ENCODE data around the gene BABAM2. TPM values are rescaled to one million over a fixed set of nuclear protein-coding genes. Genes with fewer than 3 reads are reported as not detected.
A peak's percentile ranks its signal among the peaks of the same experiment; 100 is the strongest.

BABAM2 gene
- total RNA-seq, 1 experiment from 2014 or later = 46.1 TPM

- no peak overlapping the region for H3K4me3 ChIP-seq
- H3K79me2 ChIP-seq (ENCODE audit: low read depth) = no peaks in the 10 kb centered on the region
- BruUV-seq (replicated peaks) = no TSS peak
- CTCF ChIA-PET = no interaction called here
- TF ChIP-seq EZH2 (IDR thresholded peaks at IDR 0.05; ENCODE audit: low read depth) = no peak
- TF ChIP-seq CTCF (conservative IDR thresholded peaks at IDR 0.05) = no peak
- H3F3A ChIP-seq (ENCODE audit: insufficient read depth, low read depth) = peaks cover 32% of the 10 kb centered on the region
- intact Hi-C loops (cut with micrococcal nuclease; ENCODE audit: unreplicated experiment) = no loop called here
- H3K36me3 ChIP-seq (ENCODE audit: low read depth) = no peaks in the 10 kb centered on the region
- H2AFZ ChIP-seq = no peak overlapping the region
- no peaks in the 10 kb centered on the region for H3K9me2 ChIP-seq (ENCODE audit: insufficient read depth)
- no peak for DNase-seq
- no peak overlapping the region; the same call in 1 of the 2 replicates for H3K4me2 ChIP-seq
- peaks cover 42% of the 10 kb centered on the region for H3K4me1 ChIP-seq (replicated peaks; ENCODE audit: insufficient read depth)
- no peaks in the 10 kb centered on the region for H3K27me3 ChIP-seq (ENCODE audit: insufficient read depth, low read depth)
- peaks cover 3% of the 10 kb centered on the region; the same call in 1 of the 2 replicates for H3K9me3 ChIP-seq (ENCODE audit: insufficient read depth, low read depth)
- no peaks in the 10 kb centered on the region for H4K20me1 ChIP-seq (ENCODE audit: insufficient read depth)
- peak overlapping the region; percentile 72; the same call in 1 of the 2 replicates for H3K27ac ChIP-seq
- POLR2A ChIA-PET (ENCODE audit: unreplicated experiment) = interaction anchor here (0.7 kb wide), 1 partner anchor 12 kb away, joined by 3 read pairs; no protein-coding TSS in a partner anchor
These were observed 34.1 kb upstream of the BABAM2 start for GRCh38 chr2:27856386-27856785.

- TF ChIP-seq EZH2 (IDR thresholded peaks at IDR 0.05; ENCODE audit: low read depth) (no peak), CTCF (conservative IDR thresholded peaks at IDR 0.05) (no peak)
- H3K36me3 ChIP-seq (ENCODE audit: low read depth) = no peaks in the 10 kb centered on the region
- H3K27me3 ChIP-seq (ENCODE audit: insufficient read depth, low read depth) = no peaks in the 10 kb centered on the region
- H3K4me2 ChIP-seq = peak overlapping the region; percentile 17; the same call in 1 of the 2 replicates
- ChIA-PET POLR2A (ENCODE audit: unreplicated experiment) (interaction anchor here (0.7 kb wide), 1 partner anchor 13 kb away, joined by 3 read pairs; no protein-coding TSS in a partner anchor), CTCF (no interaction called here)
- peaks cover 32% of the 10 kb centered on the region for H3F3A ChIP-seq (ENCODE audit: insufficient read depth, low read depth)
- H3K4me1 ChIP-seq (replicated peaks; ENCODE audit: insufficient read depth) = peaks cover 42% of the 10 kb centered on the region
- intact Hi-C loops (cut with micrococcal nuclease; ENCODE audit: unreplicated experiment) = no loop called here
- no peak overlapping the region for H3K4me3 ChIP-seq
- no peaks in the 10 kb centered on the region for H3K9me2 ChIP-seq (ENCODE audit: insufficient read depth)
- BruUV-seq (replicated peaks) = no TSS peak
- peaks cover 3% of the 10 kb centered on the region; the same call in 1 of the 2 replicates for H3K9me3 ChIP-seq (ENCODE audit: insufficient read depth, low read depth)
- H2AFZ ChIP-seq = no peak overlapping the region
- H3K27ac ChIP-seq = peak overlapping the region; percentile 73
- no peak for DNase-seq
- no peaks in the 10 kb centered on the region for H4K20me1 ChIP-seq (ENCODE audit: insufficient read depth)
- H3K79me2 ChIP-seq (ENCODE audit: low read depth) = no peaks in the 10 kb centered on the region
These were observed 33.6 kb upstream of the BABAM2 start for GRCh38 chr2:27856956-27857355.

GRCh38 chr2:27857417-27858172 lies 32.9 kb upstream of the BABAM2 start:
- Histone ChIP-seq H3K4me2 (peak overlapping the region; percentile 18; the same call in 1 of the 2 replicates), H3K4me3 (no peak overlapping the region), H4K20me1 (ENCODE audit: insufficient read depth) (no peaks in the 10 kb centered on the region), H3K27ac (peak overlapping the region; percentile 73), H3K9me3 (ENCODE audit: insufficient read depth, low read depth) (peaks cover 3% of the 10 kb centered on the region; the same call in 1 of the 2 replicates), H3F3A (ENCODE audit: insufficient read depth, low read depth) (peaks cover 32% of the 10 kb centered on the region), H3K4me1 (replicated peaks; ENCODE audit: insufficient read depth) (peaks cover 42% of the 10 kb centered on the region), H3K27me3 (ENCODE audit: insufficient read depth, low read depth) (no peaks in the 10 kb centered on the region), H3K36me3 (ENCODE audit: low read depth) (no peaks in the 10 kb centered on the region), H2AFZ (no peak overlapping the region), H3K9me2 (ENCODE audit: insufficient read depth) (no peaks in the 10 kb centered on the region), H3K79me2 (ENCODE audit: low read depth) (no peaks in the 10 kb centered on the region)
- BruUV-seq (replicated peaks) = no TSS peak
- CTCF ChIA-PET = no interaction called here
- POLR2A ChIA-PET (ENCODE audit: unreplicated experiment) = no interaction called here
- intact Hi-C loops (cut with micrococcal nuclease; ENCODE audit: unreplicated experiment) = no loop called here
- peak in 1 of 2 experiments; percentile 78 for DNase-seq
- TF ChIP-seq CTCF (conservative IDR thresholded peaks at IDR 0.05) (no peak), EZH2 (IDR thresholded peaks at IDR 0.05; ENCODE audit: low read depth) (no peak)
